ENCODE data around the gene HIP1R.

Gene HIP1R

DNA sequence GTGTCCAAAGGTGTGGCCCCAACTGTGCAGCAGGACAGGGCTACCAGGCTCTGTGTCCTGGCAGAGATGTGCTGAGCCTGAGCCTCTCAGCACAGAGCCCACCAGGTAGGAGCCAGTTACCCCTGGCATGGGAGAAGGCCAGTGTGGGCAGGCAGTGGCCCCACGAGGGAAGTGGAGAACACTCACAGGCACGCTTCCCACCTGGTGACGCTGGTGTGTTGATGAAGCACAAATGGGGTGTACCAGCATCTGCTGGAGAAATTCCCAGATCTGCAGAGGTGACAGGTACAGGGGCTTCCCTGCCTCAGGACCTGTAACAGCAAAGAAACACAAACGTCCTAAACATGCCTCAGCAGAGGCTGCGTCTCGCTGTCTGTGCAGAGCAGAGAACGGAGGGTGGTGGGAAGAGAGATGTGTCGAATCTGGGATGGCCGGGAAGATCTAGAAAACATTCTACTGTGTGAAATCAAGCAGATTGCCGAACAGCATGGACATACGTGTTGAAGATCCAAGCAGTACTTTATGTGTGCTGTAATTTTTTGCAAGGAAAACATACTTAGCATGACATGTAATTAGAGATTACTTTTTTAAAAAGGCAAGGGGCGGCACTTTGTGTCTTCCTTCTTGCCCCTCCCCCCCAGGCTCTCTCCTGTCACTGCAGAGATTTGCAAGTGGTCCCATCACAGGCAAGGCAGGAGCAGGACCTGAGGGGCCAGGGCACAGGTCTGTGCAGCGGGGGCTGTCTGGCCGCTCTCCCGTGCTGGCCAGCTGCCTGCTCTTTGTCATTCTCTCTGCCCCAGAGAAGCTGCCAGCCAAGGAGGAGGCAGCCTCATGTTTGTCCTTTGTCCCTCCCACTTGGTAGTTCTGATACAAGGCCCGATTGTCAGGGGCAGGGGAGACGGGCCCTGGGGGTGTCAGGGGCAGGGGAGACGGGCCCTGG lies 17.3 kb downstream of the HIP1R start:
- no peak overlapping the region for H3K14ac ChIP-seq (ENCODE audit: low read length in 2 of 2)
- no peak overlapping the region for H3K9ac ChIP-seq (ENCODE audit: low read length)
- peaks cover 18% of the 10 kb centered on the region for H3K4me1 ChIP-seq (ENCODE audit: control insufficient read depth, insufficient read depth, low read depth, low read length)
- no peak overlapping the region for H3K4me2 ChIP-seq (ENCODE audit: low read length, poor library complexity, severe bottlenecking)
- H3K18ac ChIP-seq (ENCODE audit: low read depth in 1 of 2, low read length in 2 of 2) = peak overlapping the region in 1 of 2 experiments; percentile 79
- no peak overlapping the region for H2BK120ac ChIP-seq (ENCODE audit: low read depth, low read length)
- H2BK15ac ChIP-seq (ENCODE audit: low read depth, poor library complexity, severe bottlenecking) = no peak overlapping the region
- H3K4ac ChIP-seq (ENCODE audit: low read depth in 1 of 2, low read length in 2 of 2) = peak overlapping the region; percentile 65 to 77
- 73% methylated on average over 18 of the region's 18 CpGs for WGBS
- no peak overlapping the region for H3K27ac ChIP-seq (ENCODE audit: low read length, poor library complexity, severe bottlenecking)
- no peaks in the 10 kb centered on the region for H3K27me3 ChIP-seq (ENCODE audit: control insufficient read depth in 1 of 2, insufficient read depth in 1 of 2, low read length in 2 of 2)
- no peak overlapping the region for H2AFZ ChIP-seq (ENCODE audit: low read depth, low read length)
- H3K36me3 ChIP-seq (ENCODE audit: control insufficient read depth in 1 of 2, insufficient read depth in 2 of 2, low read depth in 1 of 2, low read length in 2 of 2) = peaks cover 3 to 79% of the 10 kb centered on the region in 2 experiments
- H2AK5ac ChIP-seq (ENCODE audit: low read length, severe bottlenecking) = no peak overlapping the region
- peak overlapping the region in 1 of 2 experiments; percentile 60 for H2BK12ac ChIP-seq (ENCODE audit: low read length in 2 of 2)
- H3K9me3 ChIP-seq (ENCODE audit: control insufficient read depth, low read length) = no peaks in the 10 kb centered on the region
- no peak for DNase-seq
- H3K4me3 ChIP-seq (ENCODE audit: insufficient read depth in 1 of 2, low read depth in 1 of 2, low read length in 2 of 2) = peak overlapping the region in 1 of 2 experiments; percentile 17
- no peak overlapping the region for H3K23ac ChIP-seq (ENCODE audit: low read length in 2 of 2)
- peaks cover 26% of the 10 kb centered on the region for H3K79me1 ChIP-seq (replicated peaks; ENCODE audit: low read length, poor library complexity, severe bottlenecking)
- H2BK5ac ChIP-seq (ENCODE audit: low read depth, low read length, poor library complexity, severe bottlenecking) = no peak overlapping the region
- peak overlapping the region; percentile 1 for H4K8ac ChIP-seq (ENCODE audit: low read length)
- H4K91ac ChIP-seq (ENCODE audit: low read length) = no peak overlapping the region

DNA sequence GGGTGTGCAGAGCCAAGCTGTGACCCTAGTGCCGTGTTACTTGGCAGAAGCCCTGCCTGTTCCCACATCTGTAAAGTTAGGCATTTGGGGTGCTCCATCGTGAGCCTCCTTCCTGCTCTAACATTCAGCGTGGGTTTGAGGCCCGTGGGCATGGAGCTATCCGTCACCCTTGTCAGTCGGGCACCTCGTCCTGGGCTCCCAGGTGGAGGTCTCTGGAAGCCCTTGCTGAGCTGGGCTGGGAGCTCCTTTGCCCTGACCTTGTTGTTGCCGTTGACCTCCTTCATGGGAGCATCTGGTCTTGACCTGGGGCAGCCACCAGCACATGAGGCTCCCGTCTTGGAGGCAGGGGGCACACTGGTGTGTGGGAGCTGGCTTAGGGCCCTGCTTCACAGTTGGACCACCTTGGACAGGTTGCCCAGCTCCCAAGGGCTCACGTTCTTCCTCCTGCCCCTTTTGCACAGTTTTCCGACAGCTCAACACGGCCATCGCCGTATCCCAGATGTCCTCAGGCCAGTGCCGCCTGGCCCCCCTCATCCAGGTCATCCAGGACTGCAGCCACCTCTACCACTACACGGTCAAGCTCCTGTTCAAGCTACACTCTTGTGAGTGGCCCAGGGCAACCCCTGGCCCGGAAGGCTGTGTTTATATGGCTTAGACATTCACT lies 18.5 kb downstream of the HIP1R start:
- Histone ChIP-seq H3K4me2 (ENCODE audit: low read length, poor library complexity, severe bottlenecking) (no peak overlapping the region), H4K91ac (ENCODE audit: low read length) (peak overlapping the region; percentile 59)
- 92% methylated on average over 16 of the region's 17 CpGs for WGBS

DNA sequence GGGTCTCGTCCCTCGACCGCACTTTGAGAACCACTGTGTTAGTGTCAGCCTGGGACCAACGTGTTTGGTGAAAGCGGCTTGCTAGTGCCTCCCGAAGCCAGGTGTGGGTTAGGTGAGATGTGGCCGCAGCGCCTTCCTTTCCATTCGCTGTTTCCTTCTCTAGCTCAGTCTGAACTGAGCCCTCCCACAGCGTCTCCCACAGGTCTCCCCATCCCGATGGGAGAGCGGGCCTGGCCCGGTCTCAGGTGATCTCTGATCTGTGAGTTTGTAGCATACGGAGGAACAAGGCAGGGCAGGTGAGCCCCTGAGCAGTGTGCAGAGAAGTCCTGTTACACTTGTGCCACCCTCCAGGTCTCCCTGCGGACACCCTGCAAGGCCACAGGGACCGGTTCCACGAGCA lies 19.3 kb downstream of the HIP1R start:
- no peak overlapping the region for H2BK15ac ChIP-seq (ENCODE audit: low read depth, poor library complexity, severe bottlenecking)
- no peak overlapping the region for H2BK120ac ChIP-seq (ENCODE audit: low read depth, low read length)
- H3K23ac ChIP-seq (ENCODE audit: low read length in 2 of 2) = no peak overlapping the region
- H3K4ac ChIP-seq (ENCODE audit: low read depth in 1 of 2, low read length in 2 of 2) = no peak overlapping the region
- no peak overlapping the region for H2AK5ac ChIP-seq (ENCODE audit: low read length, severe bottlenecking)
- no peak overlapping the region for H3K18ac ChIP-seq (ENCODE audit: low read depth in 1 of 2, low read length in 2 of 2)
- H3K4me1 ChIP-seq (ENCODE audit: control insufficient read depth, insufficient read depth, low read depth, low read length) = peaks cover 17% of the 10 kb centered on the region
- H3K14ac ChIP-seq (ENCODE audit: low read length in 2 of 2) = no peak overlapping the region
- H2AFZ ChIP-seq (ENCODE audit: low read depth, low read length) = no peak overlapping the region
- H4K91ac ChIP-seq (ENCODE audit: low read length) = no peak overlapping the region
- DNase-seq = no peak
- no peak overlapping the region for H3K4me3 ChIP-seq (ENCODE audit: insufficient read depth in 1 of 2, low read depth in 1 of 2, low read length in 2 of 2)
- no peak overlapping the region for H3K9ac ChIP-seq (ENCODE audit: low read length)
- peaks cover 12% of the 10 kb centered on the region for H3K79me1 ChIP-seq (replicated peaks; ENCODE audit: low read length, poor library complexity, severe bottlenecking)
- H2BK5ac ChIP-seq (ENCODE audit: low read depth, low read length, poor library complexity, severe bottlenecking) = no peak overlapping the region
- H2BK12ac ChIP-seq (ENCODE audit: low read length in 2 of 2) = no peak overlapping the region
- H4K8ac ChIP-seq (ENCODE audit: low read length) = no peak overlapping the region
- WGBS = 94% methylated on average over 16 of the region's 17 CpGs
- peaks cover 3 to 80% of the 10 kb centered on the region in 2 experiments for H3K36me3 ChIP-seq (ENCODE audit: control insufficient read depth in 1 of 2, insufficient read depth in 2 of 2, low read depth in 1 of 2, low read length in 2 of 2)
- H3K4me2 ChIP-seq (ENCODE audit: low read length, poor library complexity, severe bottlenecking) = no peak overlapping the region
- no peak overlapping the region for H3K27ac ChIP-seq (ENCODE audit: low read length, poor library complexity, severe bottlenecking)
- H3K27me3 ChIP-seq (ENCODE audit: control insufficient read depth in 1 of 2, insufficient read depth in 1 of 2, low read length in 2 of 2) = no peaks in the 10 kb centered on the region
- no peaks in the 10 kb centered on the region for H3K9me3 ChIP-seq (ENCODE audit: control insufficient read depth, low read length)

More for the DNA sequence above, 18.5 kb downstream of the HIP1R start:
- H3K4ac ChIP-seq (ENCODE audit: low read depth in 1 of 2, low read length in 2 of 2) = peak overlapping the region in 1 of 2 experiments; percentile 6
- H2AFZ ChIP-seq (ENCODE audit: low read depth, low read length) = no peak overlapping the region
- no peak overlapping the region for H2BK5ac ChIP-seq (ENCODE audit: low read depth, low read length, poor library complexity, severe bottlenecking)
- H4K8ac ChIP-seq (ENCODE audit: low read length) = no peak overlapping the region
- no peak overlapping the region for H3K23ac ChIP-seq (ENCODE audit: low read length in 2 of 2)
- H2BK15ac ChIP-seq (ENCODE audit: low read depth, poor library complexity, severe bottlenecking) = no peak overlapping the region
- H3K14ac ChIP-seq (ENCODE audit: low read length in 2 of 2) = no peak overlapping the region
- no peak overlapping the region for H3K27ac ChIP-seq (ENCODE audit: low read length, poor library complexity, severe bottlenecking)
- peaks cover 3 to 80% of the 10 kb centered on the region in 2 experiments for H3K36me3 ChIP-seq (ENCODE audit: control insufficient read depth in 1 of 2, insufficient read depth in 2 of 2, low read depth in 1 of 2, low read length in 2 of 2)
- peaks cover 16% of the 10 kb centered on the region for H3K79me1 ChIP-seq (replicated peaks; ENCODE audit: low read length, poor library complexity, severe bottlenecking)
- peaks cover 17% of the 10 kb centered on the region for H3K4me1 ChIP-seq (ENCODE audit: control insufficient read depth, insufficient read depth, low read depth, low read length)
- H2BK12ac ChIP-seq (ENCODE audit: low read length in 2 of 2) = peak overlapping the region in 1 of 2 experiments; percentile 23
- H3K9ac ChIP-seq (ENCODE audit: low read length) = no peak overlapping the region
- H3K4me3 ChIP-seq (ENCODE audit: insufficient read depth in 1 of 2, low read depth in 1 of 2, low read length in 2 of 2) = no peak overlapping the region
- DNase-seq = no peak
- no peak overlapping the region for H3K18ac ChIP-seq (ENCODE audit: low read depth in 1 of 2, low read length in 2 of 2)
- H3K9me3 ChIP-seq (ENCODE audit: control insufficient read depth, low read length) = no peaks in the 10 kb centered on the region
- H2AK5ac ChIP-seq (ENCODE audit: low read length, severe bottlenecking) = no peak overlapping the region
- no peaks in the 10 kb centered on the region for H3K27me3 ChIP-seq (ENCODE audit: control insufficient read depth in 1 of 2, insufficient read depth in 1 of 2, low read length in 2 of 2)
- H2BK120ac ChIP-seq (ENCODE audit: low read depth, low read length) = no peak overlapping the region
